HG03097 (cell line): ENCODE results near the gene DNAH11.
"Not testable (repeated sequence)": the region's sequence is repeated elsewhere in the genome, so short reads cannot be mapped to it uniquely, and the experiment has no call there.

ENCODE experiments used
- ATAC-seq: cut with Tn5 transposase; IDR thresholded peaks from one replicate; pipeline ENCODE4 v1.9.1; 2021; ENCODE audit not compliant: unreplicated experiment, low FRiP score

Gene DNAH11

DNA sequence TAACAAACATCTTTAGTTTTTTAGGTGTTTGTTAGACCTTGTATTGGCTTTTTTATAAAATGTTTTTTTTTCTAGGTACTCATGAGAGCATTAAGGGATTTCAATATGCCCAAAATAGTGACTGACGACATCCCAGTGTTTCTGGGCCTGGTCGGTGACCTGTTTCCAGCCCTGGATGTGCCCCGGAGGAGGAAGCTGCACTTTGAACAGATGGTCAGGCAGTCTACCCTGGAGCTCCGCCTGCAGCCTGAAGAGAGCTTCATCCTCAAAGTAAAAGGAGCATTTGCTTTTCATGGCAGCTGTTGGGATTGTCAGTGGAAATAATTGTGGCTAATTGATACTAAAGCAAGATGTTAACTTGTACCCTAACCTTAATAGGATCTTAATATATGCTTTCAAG, 161.5 kb downstream of the DNAH11 start:
- no peak for ATAC-seq

DNA sequence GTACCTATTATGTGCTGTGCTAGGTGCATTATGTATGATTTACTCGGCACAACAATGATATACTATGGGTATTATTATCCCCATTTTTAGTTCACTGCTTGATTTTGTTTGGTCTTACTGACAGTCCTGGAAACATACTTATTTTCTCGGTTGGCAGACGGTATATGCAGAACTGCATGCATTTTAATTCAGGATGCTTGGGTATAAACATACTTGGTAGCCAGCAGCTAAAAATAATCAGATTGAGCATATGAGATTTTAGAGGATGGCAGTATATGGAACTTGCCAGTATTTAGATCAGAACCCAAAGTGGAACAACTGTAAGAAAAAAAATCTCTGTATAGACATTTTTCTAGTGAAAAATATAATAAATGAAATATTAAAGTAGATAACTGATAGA, 163.3 kb downstream of the DNAH11 start:
- no peak for ATAC-seq

DNA sequence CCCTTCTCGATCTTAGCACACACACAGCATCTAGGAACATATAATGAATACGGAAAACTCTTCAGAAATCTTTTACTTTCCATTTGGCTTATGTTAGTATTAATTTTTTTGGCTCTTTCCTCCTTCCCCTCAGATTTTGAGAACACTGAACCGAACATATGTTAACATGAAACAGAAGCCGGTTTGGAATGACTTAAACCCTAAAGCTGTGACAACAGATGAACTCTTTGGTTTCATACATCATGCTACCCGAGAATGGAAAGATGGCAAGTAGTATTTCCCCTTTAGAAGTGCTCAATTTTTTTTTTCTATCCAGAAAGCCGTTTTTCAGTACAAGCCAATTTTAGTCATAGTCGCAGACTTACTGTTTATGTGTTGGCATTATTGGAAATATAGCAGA, 164.7 kb downstream of the DNAH11 start:
- no peak for ATAC-seq

DNA sequence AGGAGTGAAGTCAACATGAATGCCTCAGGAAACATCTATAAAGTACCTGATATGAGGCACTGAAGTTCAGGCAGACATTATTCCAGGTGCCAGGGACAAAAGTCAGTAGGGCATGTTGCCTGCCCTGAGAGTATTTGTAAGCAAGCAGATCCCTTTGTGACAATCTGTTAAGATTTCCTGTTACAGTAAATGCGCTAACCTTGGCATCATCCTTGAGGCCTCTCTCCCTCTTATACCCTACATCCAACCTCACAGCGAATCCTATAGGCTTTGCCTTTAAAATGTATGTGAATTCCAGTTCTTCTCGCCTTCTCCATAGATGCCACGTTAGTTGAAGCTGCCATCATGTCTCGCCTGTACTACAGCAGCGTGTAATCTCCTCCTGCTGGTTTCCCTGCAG, 165.3 kb downstream of the DNAH11 start:
- no peak for ATAC-seq

DNA sequence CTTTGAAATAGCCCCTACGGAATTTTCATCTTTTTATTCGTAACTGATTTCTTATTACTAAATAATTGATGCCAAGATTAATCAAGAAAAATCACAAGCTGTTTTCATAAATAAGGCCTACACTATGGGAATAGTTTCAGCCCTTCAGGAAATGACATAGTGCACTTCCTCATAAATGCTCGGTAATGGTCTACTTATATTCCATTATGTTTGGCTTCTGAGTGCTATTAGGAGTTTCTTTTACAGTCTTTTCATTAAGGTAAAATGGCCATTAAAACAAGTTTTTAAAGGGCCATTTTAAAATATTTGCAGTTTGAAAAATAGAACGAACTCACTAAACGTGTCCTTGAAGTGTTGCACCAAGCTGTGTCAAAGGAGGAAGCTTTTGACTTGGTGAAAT, 174.5 kb downstream of the DNAH11 start:
- ATAC-seq: no peak

DNA sequence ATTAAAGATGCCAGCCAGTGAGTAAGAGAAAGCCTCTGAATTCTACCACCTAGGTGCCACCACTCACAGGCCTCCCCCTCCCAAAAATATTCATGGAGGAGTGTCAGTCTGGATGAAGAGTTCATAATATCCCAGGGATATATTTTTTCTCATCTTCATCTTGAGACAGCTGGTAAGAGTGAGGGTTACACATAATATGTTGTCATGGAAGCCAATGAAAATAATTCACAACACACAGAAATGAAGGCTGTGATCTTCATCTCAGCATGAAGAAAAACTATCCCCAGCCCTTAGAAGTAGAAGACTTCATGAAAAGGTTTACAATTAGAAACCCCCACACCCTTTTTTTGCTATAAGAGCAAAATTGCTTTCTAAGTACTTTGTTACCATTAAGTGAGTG, 175.6 kb downstream of the DNAH11 start:
- no peak for ATAC-seq

DNA sequence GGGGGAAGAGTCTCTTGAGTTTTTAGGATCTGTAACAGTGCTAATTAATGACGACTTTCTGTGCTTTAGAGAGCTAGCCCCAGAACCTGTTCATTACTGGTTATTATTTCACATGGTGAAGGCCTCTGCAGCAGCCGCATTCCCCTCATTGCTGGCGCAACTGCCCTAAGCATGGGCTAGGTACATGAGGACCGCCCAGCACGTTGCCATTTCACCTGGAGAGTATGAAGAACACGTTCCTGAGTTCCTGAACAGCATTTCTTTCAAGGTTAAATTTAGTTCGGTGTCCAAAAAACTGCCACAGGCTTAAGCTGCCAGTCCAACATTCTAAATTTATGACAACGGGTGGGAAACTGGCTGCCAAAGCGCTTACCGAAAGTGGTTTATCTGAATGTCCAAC, 177.0 kb downstream of the DNAH11 start:
- ATAC-seq: no peak

DNA sequence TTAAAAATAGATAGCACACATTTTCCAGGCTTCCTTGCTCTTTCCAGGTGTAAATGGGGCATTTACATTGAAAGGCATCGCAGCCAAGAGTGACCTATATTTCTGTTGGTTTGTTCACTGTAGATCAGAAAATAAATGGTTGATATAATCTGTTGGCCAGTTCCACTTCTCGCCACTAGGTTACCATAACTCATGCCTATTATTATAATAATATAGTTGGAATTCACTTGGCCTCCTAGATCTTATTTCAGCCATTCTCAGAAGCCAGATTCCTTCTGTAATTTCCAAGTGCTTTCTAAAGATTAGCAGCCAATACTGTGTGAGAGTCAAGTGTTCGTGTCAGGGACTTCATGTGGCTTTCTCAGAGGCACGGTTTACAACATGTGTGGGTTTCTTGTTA, 179.5 kb downstream of the DNAH11 start:
- no peak for ATAC-seq

DNA sequence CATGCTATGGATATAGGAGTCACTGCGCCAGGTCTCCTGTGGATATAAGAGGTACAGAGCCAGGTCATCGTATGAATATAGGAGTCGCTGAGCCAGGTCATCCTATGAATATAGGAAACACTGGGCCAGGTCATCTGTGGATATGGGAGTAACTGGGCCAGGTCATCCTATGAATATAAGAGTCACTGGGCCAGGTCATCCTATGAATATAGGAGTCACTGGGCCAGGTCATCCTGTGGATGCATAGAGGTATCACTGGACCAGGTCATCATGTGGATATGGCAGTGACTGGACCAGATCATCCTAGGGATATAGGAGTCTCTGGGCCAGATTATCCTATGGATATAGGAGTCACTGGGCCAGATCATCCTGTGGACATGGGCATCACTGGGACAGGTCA, 181.7 kb downstream of the DNAH11 start:
- ATAC-seq: no peak

DNA sequence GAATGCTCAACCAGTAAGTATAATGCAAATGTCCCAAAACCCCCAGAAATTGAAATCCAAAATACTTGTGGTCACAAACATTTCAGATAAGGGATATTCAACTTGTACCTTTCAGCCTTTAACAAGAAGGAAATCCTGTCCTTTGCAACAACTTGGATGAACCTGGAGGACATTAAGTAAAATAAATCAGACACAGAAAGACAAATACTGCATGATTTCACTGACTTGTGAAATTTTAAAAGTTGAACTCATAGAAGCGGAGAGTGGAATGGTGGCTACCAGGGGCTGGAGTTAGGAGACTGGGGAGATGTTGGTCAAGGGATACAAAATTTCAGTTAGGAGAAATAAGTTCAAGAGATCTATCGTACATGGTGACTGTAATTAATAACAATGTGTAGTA, 187.6 kb downstream of the DNAH11 start:
- no peak for ATAC-seq

DNA sequence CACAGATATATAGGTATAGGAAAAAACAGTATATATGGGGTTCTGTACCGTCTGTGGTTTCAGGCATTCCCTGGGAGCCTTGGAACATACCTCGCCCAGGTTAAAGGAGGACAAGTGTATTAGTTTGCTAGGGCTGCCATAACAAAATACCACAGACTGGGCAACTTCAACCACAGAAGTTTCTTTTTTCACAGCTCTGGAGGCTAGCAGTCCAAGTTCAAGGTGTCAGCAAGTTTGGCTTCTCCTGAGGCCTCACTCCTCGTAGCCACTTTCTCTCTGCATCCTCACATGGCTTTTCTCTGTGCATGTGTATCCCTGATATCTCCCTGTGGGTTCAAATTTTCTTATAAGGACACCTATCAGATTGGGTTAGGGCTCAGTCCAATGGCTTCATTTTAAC, 189.1 kb downstream of the DNAH11 start:
- ATAC-seq: no peak

DNA sequence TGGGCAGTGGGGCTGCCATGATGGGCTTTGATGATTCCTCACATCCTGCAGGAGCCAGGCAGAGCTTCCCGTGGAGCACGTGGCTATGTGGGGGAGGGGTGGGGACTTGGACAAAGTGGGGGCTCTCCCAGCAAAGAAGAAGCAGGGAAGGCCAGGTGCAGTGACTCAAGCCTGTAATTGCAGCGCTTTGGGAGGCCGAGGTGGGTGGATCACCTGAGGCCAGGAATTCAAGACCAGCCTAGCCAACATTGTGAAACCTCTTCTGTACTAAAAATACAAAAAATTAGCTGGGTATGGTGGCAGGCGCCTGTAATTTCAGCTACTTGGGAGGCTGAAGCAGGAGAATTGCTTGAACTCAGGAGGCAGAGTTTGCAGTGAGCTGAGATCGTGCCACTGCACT, 190.1 kb downstream of the DNAH11 start:
- not testable (repeated sequence) for ATAC-seq

DNA sequence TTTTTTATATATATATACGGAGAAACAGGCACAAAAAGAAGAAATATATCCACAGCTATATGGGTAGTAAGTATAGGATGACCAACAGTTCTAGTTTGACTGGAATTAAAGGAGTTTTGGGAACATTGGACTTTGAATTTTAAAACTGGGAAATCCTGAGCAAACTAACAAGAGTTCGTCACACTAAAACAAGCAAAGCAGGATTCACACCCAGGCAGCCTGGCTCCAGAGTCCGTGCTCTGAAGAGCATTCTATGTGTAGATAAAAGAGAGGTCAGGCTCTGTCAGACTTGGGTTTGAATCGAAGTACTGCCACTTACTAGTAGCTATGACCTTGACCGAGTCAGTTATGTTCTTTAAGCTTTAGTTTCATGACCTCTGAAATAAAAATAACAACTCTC, 191.0 kb downstream of the DNAH11 start:
- ATAC-seq: no peak

DNA sequence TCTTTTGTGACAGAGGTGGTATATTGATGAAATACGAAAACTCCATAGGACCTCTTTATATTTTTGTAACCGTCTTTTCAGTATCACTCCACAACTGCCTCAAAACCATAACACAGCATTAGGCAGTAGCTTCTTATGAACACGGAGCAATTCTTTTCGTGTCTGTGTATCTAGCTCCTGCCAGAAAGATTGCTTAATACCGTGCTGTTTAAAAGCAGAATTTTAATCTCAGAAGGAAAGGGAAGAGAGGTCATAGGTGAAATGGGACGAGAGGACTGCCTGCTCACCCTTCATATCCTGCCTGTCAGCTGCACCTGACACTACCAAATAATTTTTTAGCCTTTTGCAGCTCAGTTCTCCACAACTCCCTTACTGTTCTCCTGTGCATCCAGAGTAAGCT, 200.7 kb downstream of the DNAH11 start:
- ATAC-seq: no peak

DNA sequence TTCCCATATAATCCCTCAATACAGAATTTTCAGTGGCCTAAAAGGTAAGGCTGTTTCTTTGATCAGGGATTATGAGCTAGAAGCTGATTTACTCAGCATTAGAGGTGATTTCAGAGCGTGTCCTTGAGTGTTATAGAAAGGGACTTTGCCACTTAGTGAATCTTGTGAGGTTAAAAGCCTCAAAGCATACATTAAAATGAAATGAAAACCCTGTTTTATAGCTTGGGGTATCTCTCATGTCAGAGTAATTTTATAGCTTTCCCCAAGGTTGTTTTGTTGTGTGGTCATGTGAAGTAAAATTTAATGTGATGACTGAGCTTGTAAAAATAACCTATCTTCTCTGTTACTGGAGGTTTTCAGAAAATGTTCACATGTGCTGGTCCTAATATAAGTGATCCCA, 204.1 kb downstream of the DNAH11 start:
- ATAC-seq: no peak

DNA sequence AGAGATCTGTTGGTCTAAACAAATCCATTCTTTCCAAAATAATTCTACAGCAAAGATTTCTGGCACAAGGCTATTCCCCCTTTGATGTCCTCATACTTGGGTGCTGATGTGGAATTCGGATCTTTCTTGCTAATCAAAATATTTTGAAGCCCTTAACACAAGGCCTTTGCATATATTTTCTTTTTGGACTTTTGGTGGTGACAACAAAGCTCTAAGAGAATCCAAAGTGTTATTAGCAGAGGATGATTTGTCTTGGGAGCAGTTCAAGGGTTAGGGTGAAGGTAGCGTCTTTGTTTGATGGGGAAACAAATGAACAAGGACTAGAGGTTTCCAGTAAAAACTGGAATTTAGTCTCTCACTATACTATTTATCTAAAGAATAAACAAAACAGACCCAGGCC, 205.0 kb downstream of the DNAH11 start:
- no peak for ATAC-seq

DNA sequence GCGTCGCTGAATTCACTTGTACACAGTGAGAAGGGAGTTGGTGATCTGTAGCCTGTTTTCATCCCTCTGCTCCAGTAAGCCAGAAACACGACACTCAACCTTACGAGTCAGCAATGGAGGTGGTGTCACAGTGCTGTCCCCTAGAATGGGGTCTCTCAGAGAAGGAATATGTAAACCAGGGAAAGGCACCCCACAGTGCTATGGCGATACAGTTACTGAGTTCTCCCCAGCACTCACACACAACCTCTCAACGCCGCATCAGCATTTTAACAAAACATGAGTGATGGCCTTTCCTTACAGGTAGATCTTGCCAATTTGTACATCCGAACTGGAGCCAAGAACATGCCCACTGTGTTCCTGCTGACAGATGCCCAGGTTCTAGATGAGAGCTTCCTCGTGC, 206.5 kb downstream of the DNAH11 start:
- ATAC-seq: no peak

DNA sequence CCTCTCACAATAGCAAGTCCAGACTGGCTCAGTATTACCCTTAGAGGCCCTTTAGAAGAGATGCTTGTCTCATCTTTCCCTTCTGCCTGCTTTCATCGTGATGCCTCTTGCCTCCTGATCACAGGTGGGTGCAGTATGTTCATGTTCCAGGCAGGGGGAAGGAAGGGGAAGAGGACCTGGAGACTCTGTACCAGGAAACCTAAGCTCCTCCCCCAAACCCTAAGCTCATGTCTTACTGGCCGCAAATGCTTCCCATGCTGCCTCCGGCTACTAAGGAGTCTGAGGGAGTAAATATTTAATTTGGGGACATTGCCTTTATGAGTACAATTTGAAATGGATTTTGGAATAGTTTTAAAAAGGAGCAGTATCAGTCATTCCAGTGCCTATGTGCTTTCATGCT, 210.2 kb downstream of the DNAH11 start:
- ATAC-seq: no peak

DNA sequence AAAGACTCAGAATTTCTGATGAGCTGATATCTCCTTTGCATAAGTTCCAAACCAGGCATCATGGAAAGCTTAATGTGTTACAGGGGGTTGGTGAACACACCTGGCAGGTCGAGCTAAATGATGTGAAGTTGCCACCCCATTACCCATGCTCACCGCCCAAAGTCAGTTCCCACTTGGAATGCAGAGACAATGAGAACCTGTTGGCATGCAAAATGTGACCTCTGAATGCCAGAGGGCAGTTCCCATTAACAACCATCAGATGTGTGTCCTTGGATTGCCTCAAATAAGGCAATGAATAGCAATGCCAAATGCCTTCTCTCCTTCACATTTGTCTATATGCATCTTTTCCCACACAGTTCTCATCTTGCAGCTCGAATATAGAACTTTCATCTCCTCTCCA, 212.1 kb downstream of the DNAH11 start:
- ATAC-seq: no peak

DNA sequence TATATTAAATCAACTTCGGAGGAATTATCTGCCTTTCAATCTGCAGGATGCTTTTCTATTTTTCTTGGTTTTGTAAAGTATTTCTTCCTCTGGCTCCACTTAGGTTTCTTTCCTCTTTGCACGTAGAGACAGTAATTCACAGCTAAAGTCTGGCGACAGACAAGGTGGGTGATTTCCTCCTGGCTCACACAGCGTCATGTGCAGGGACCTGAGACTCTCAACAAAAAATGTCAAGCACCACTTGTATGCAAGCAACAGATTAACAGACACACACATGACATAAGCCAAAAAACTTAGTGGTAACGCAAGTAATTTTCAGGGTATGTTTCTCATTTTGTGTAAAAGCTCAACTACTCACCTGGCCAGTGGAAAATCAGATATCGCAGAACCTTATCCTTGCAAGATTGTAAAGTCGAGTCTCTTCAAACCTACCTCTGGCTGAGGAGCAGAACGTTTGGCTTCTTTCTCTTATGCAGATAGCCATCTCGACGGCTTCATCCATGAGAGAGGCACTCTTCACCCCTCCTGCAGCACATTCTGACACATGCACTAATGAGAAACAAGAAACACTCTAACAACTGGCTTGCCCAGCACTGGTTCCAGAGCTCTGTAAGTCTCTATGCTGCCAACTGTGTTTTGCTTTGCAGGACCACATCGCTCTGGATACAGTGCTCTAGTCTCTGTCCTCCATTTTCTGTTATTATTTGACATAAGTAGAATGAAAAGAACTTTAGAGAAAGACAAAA, 214.9 kb downstream of the DNAH11 start:
- no peak for ATAC-seq

DNA sequence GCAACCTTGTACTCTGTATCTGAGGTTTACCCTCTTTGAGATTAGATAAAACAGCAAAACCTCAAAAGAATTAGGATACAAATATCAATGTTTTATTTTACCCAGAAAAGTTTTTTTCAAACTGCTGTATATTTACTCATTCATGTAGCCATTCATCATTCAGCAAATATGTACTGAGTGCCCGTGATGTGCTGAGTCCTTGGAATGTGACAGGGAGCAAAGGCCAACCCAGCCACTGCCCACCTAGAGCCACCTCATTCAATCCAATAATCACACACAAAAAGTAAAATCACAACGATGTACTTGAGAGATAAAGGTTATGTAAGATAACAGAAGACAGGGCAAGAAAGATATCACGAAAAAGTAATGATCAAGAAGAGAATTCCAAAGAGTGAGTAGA, 215.4 kb downstream of the DNAH11 start:
- no peak for ATAC-seq

DNA sequence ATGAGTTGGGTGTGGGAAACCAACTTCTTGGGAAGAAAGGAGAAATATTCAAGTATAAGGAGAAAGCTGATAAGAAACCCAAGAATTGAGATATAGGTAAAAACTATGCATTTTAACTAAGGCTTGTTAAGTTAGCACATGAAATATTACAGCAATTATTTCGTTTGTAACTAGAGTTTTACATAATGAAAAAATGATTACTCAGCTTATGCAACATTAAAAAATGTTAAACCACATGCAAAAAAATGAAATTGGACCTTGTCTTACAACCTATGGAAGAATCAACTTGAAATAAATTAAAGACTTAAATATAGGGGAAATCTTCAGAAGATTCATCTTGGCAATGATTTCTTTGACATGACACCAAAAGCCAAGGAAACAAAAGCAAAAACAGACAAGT, 219.6 kb downstream of the DNAH11 start:
- no peak for ATAC-seq

DNA sequence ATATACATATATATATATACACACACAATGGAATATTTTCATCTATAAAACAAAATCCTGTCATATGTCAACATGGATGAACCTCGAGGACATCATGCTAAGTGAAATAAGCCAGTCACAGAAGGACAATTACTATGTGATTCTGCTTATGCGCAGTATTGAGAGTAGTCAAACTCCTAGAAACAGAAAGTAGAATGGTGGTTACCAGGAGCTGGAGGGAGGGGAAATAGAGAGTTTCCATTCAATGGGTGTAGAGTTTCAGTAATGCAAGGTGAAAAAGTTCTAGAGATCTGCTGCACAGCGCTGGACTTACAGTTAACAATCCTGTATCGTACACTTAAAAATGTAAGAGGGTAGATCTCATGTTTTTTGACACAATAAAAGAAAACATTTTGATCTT, 221.0 kb downstream of the DNAH11 start:
- no peak for ATAC-seq
